Neuronal stem cell (in vitro differentiated cells): Measurements from ENCODE around the gene ADK.

Experiments
- DNase-seq: peaks from one replicate; pipeline ENCODE4 v3.0.0-alpha.2; 2013; ENCODE audit warnings: low spot score
- H2AFZ ChIP-seq: one replicate; pipeline ENCODE4 v1.6.1; 2013; ENCODE audit warnings: mild to moderate bottlenecking, low read length, inconsistent platforms
- H2AK5ac ChIP-seq: 2 replicates; pipeline ENCODE4 v1.6.1; 2013; ENCODE audit warnings: low read depth, mild to moderate bottlenecking, inconsistent platforms, low read length, moderate library complexity, mixed read lengths
- H2BK120ac ChIP-seq: 2 replicates; pipeline ENCODE4 v1.6.1; 2013; ENCODE audit warnings: low read depth, mild to moderate bottlenecking, inconsistent platforms, low read length, moderate library complexity, mixed read lengths
- H2BK12ac ChIP-seq: one replicate; pipeline ENCODE4 v1.6.1; 2013; ENCODE audit warnings: low read length, inconsistent platforms
- H2BK15ac ChIP-seq: 2 replicates; pipeline ENCODE4 v1.6.1; 2013; ENCODE audit warnings: mild to moderate bottlenecking, low read length, inconsistent platforms, mixed read lengths
- H2BK5ac ChIP-seq: one replicate; pipeline ENCODE4 v1.6.1; 2013; ENCODE audit warnings: inconsistent platforms, mild to moderate bottlenecking, low read length, moderate library complexity
- H3K14ac ChIP-seq: one replicate; pipeline ENCODE4 v1.6.1; 2013; ENCODE audit warnings: low read length, inconsistent platforms
- H3K18ac ChIP-seq: 2 replicates; pipeline ENCODE4 v1.6.1; 2013; ENCODE audit warnings: low read length, inconsistent platforms
- H3K23ac ChIP-seq: 2 replicates; pipeline ENCODE4 v1.6.1; 2013; ENCODE audit warnings: low read depth, mild to moderate bottlenecking, mixed read lengths, low read length, inconsistent platforms; ENCODE audit not compliant: poor library complexity
- H3K27ac ChIP-seq: replicated peaks from 3 replicates; pipeline ENCODE4 v1.5.1; 2013; ENCODE audit warnings: low read length, inconsistent platforms
- H3K27me3 ChIP-seq, 3 experiments: 2 replicates each; pipeline ENCODE4 v1.6.1; 2013; ENCODE audit warnings: low read length in 3 of 3, mild to moderate bottlenecking in 2 of 3, inconsistent platforms in 1 of 3, low read depth in 1 of 3, mixed read lengths in 1 of 3, moderate library complexity in 1 of 3; ENCODE audit not compliant: control insufficient read depth in 3 of 3, insufficient read depth in 3 of 3
- H3K36me3 ChIP-seq, 2 donors: replicated peaks in 1 of 2; 2 replicates each; pipeline ENCODE4 v1.6.1; 2013; ENCODE audit warnings: low read length in 2 of 2; ENCODE audit not compliant: control insufficient read depth in 2 of 2, insufficient read depth in 2 of 2
- H3K4ac ChIP-seq: 2 replicates; pipeline ENCODE4 v1.6.1; 2013; ENCODE audit warnings: inconsistent platforms, mild to moderate bottlenecking, low read length, moderate library complexity
- H3K4me1 ChIP-seq, 2 donors: 1 replicate in 1 of 2; 2 replicates in 1 of 2; pipeline ENCODE4 v1.6.1; 2013; ENCODE audit warnings: low read length in 2 of 2, low read depth in 1 of 2; ENCODE audit not compliant: control insufficient read depth in 2 of 2, insufficient read depth in 1 of 2
- H3K4me2 ChIP-seq: one replicate; pipeline ENCODE4 v1.6.1; 2013; ENCODE audit warnings: mild to moderate bottlenecking, low read length, inconsistent platforms; ENCODE audit not compliant: insufficient read depth, poor library complexity, severe bottlenecking
- H3K4me3 ChIP-seq, 2 donors: 2 replicates each; pipeline ENCODE4 v1.5.1; 2013; ENCODE audit warnings: low read length in 2 of 2, mild to moderate bottlenecking in 2 of 2, inconsistent platforms in 1 of 2, moderate library complexity in 1 of 2
- H3K79me1 ChIP-seq: one replicate; pipeline ENCODE4 v1.6.1; 2013; ENCODE audit warnings: low read depth, mild to moderate bottlenecking, inconsistent platforms, low read length, moderate library complexity
- H3K9ac ChIP-seq: one replicate; pipeline ENCODE4 v1.6.1; 2013; ENCODE audit warnings: mild to moderate bottlenecking, low read depth, low read length, inconsistent platforms; ENCODE audit not compliant: poor library complexity
- H3K9me3 ChIP-seq, 2 donors: replicated peaks in 1 of 2; 2 replicates each; pipeline versions ENCODE3 to v1.6.1; 2013; ENCODE audit warnings: low read length in 2 of 2, mild to moderate bottlenecking in 2 of 2, inconsistent platforms in 1 of 2, low read depth in 1 of 2, mixed read lengths in 1 of 2, moderate library complexity in 1 of 2; ENCODE audit not compliant: control insufficient read depth in 2 of 2, insufficient read depth in 1 of 2
- H4K8ac ChIP-seq: one replicate; pipeline ENCODE4 v1.6.1; 2013; ENCODE audit warnings: low read depth, mild to moderate bottlenecking, inconsistent platforms, low read length, moderate library complexity
- H4K91ac ChIP-seq: one replicate; pipeline ENCODE4 v1.6.1; 2013; ENCODE audit warnings: low read length, low read depth, mild to moderate bottlenecking, inconsistent platforms; ENCODE audit not compliant: poor library complexity
- WGBS, 2 donors: extraction: QIAGEN DNeasy Blood & Tissue Kit; methylation state at CpG; one replicate each; pipeline ENCODE4 v1.1.7; 2013; ENCODE audit warnings: missing lambda C conversion rate in 2 of 2, mixed read lengths in 1 of 2; ENCODE audit not compliant: insufficient read length in 2 of 2, insufficient replicate concordance in 1 of 2; ENCODE audit errors: extremely low coverage in 2 of 2; 5-methylcytosine and 5-hydroxymethylcytosine counted together

The ADK gene

GRCh38 chr10:74486659-74487058 lies 335.6 kb downstream of the ADK start:
- Histone ChIP-seq H3K18ac (no peak overlapping the region), H2AFZ (no peak overlapping the region), H3K9ac (no peak overlapping the region), H3K4me1 (no peaks in the 10 kb centered on the region), H3K23ac (no peak overlapping the region), H2AK5ac (no peak overlapping the region), H3K9me3 (peaks cover 0 to 20% of the 10 kb centered on the region in 2 donors), H3K27me3 (no peaks in the 10 kb centered on the region), H2BK120ac (no peak overlapping the region), H3K36me3 (peaks cover 0 to 3% of the 10 kb centered on the region in 2 donors), H2BK12ac (no peak overlapping the region), H3K27ac (no peak overlapping the region), H3K14ac (no peak overlapping the region), H3K79me1 (no peaks in the 10 kb centered on the region), H3K4me2 (no peak overlapping the region), H2BK15ac (no peak overlapping the region), H4K8ac (no peak overlapping the region), H2BK5ac (no peak overlapping the region), H3K4me3 (no peak overlapping the region), H3K4ac (no peak overlapping the region), H4K91ac (no peak overlapping the region)
- no CpG with 5 or more reads among the region's 1 CpG for WGBS, 2 donors
- no peak for DNase-seq

DNA sequence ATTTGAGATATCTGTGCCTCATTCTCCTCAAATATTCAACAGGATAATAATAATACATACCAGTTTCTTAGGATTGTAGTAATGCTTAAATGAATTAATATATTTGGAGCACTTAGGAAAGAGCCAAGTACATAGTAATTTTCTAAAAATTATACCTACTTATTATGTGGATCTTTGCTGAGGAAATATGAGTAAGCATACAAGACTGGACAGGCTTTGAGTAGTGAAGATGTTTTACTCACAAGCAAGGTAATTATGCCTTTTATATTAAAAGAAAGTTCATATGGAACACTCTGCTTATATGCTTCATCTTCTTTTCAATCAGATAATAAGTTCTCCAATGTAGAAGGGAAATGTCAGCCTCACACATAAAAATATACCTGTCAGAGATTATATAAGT lies 337.9 kb downstream of the ADK start:
- H3K27ac ChIP-seq: no peak overlapping the region
- H3K9ac ChIP-seq: no peak overlapping the region
- peaks cover 0 to 3% of the 10 kb centered on the region in 2 donors for H3K9me3 ChIP-seq
- H3K14ac ChIP-seq: no peak overlapping the region
- H2BK12ac ChIP-seq: no peak overlapping the region
- no peaks in the 10 kb centered on the region for H3K79me1 ChIP-seq
- no peak overlapping the region for H4K8ac ChIP-seq
- no peaks in the 10 kb centered on the region for H3K36me3 ChIP-seq
- H3K4me2 ChIP-seq: no peak overlapping the region
- H3K23ac ChIP-seq: no peak overlapping the region
- H2BK15ac ChIP-seq: no peak overlapping the region
- H3K27me3 ChIP-seq: no peaks in the 10 kb centered on the region
- H2AFZ ChIP-seq: no peak overlapping the region
- no peak overlapping the region for H3K4me3 ChIP-seq
- no peak overlapping the region for H3K18ac ChIP-seq
- no peak overlapping the region for H2BK120ac ChIP-seq
- DNase-seq: no peak
- no peak overlapping the region for H2BK5ac ChIP-seq
- H3K4me1 ChIP-seq: no peaks in the 10 kb centered on the region
- H3K4ac ChIP-seq: no peak overlapping the region
- H2AK5ac ChIP-seq: no peak overlapping the region
- H4K91ac ChIP-seq: no peak overlapping the region

- Histone ChIP-seq H3K4me2 (no peak overlapping the region), H3K79me1 (no peaks in the 10 kb centered on the region), H2AK5ac (no peak overlapping the region), H2BK120ac (no peak overlapping the region), H2AFZ (no peak overlapping the region), H3K14ac (no peak overlapping the region), H4K8ac (no peak overlapping the region), H3K36me3 (no peaks in the 10 kb centered on the region), H3K4me3 (no peak overlapping the region), H3K18ac (no peak overlapping the region), H3K27me3 (no peaks in the 10 kb centered on the region), H2BK5ac (no peak overlapping the region), H3K4me1 (no peaks in the 10 kb centered on the region), H3K4ac (no peak overlapping the region), H3K9me3 (no peaks in the 10 kb centered on the region), H4K91ac (no peak overlapping the region), H3K23ac (no peak overlapping the region), H2BK12ac (no peak overlapping the region), H3K27ac (no peak overlapping the region), H2BK15ac (no peak overlapping the region), H3K9ac (no peak overlapping the region)
- WGBS, 2 donors: no CpG with 5 or more reads among the region's 4 CpGs
- no peak for DNase-seq
Observed at GRCh38 chr10:74490551-74490950, 339.5 kb downstream of the ADK start.

- Histone ChIP-seq H3K9ac (no peak overlapping the region), H3K27ac (no peak overlapping the region), H3K18ac (no peak overlapping the region), H4K8ac (no peak overlapping the region), H3K4me1 (no peaks in the 10 kb centered on the region), H3K79me1 (no peaks in the 10 kb centered on the region), H2BK120ac (no peak overlapping the region), H3K27me3 (no peaks in the 10 kb centered on the region), H2AK5ac (no peak overlapping the region), H3K4me3 (no peak overlapping the region), H2BK5ac (no peak overlapping the region), H4K91ac (no peak overlapping the region), H2BK15ac (no peak overlapping the region), H3K9me3 (no peaks in the 10 kb centered on the region), H2BK12ac (no peak overlapping the region), H2AFZ (no peak overlapping the region), H3K4ac (no peak overlapping the region), H3K14ac (no peak overlapping the region), H3K36me3 (no peaks in the 10 kb centered on the region), H3K23ac (no peak overlapping the region), H3K4me2 (no peak overlapping the region)
- no CpG with 5 or more reads among the region's 4 CpGs for WGBS, 2 donors
- no peak for DNase-seq
Observed at GRCh38 chr10:74491014-74491413, 340.0 kb downstream of the ADK start.
